GM19193 (cell line): Measurements from ENCODE around the gene ATP6V0C.

Experiments used
- POLR2A ChIP-seq: IDR thresholded peaks from 4 replicates; pipeline ENCODE4 v1.6.1; 2011; ENCODE audit not compliant: insufficient read depth, insufficient read length; ENCODE audit errors: extremely low read depth

ATP6V0C gene

GRCh38 chr16:2496223-2497115 lies 17.3 kb upstream of the ATP6V0C start:
- TF ChIP-seq POLR2A: no peak

- TF ChIP-seq POLR2A: no peak
These were observed 16.6 kb upstream of the ATP6V0C start for GRCh38 chr16:2497116-2497630.

GRCh38 chr16:2497695-2498484 lies 15.9 kb upstream of the ATP6V0C start:
- TF ChIP-seq POLR2A: no peak

GRCh38 chr16:2498531-2499253 lies 15.1 kb upstream of the ATP6V0C start:
- TF ChIP-seq POLR2A: no peak

GRCh38 chr16:2499454-2499853 lies 14.3 kb upstream of the ATP6V0C start:
- TF ChIP-seq POLR2A: no peak

GRCh38 chr16:2499890-2500429 lies 13.8 kb upstream of the ATP6V0C start:
- no peak for TF ChIP-seq POLR2A

GRCh38 chr16:2500430-2500917 lies 13.3 kb upstream of the ATP6V0C start:
- TF ChIP-seq POLR2A: no peak

GRCh38 chr16:2500918-2501750 lies 12.6 kb upstream of the ATP6V0C start:
- no peak for TF ChIP-seq POLR2A

GRCh38 chr16:2501946-2502895 lies 11.5 kb upstream of the ATP6V0C start:
- no peak for TF ChIP-seq POLR2A

GRCh38 chr16:2505695-2506094 lies 8.1 kb upstream of the ATP6V0C start:
- TF ChIP-seq POLR2A: no peak

GRCh38 chr16:2507052-2507659 lies 6.6 kb upstream of the ATP6V0C start:
- peak; percentile 31 for TF ChIP-seq POLR2A

GRCh38 chr16:2507665-2508064 lies 6.1 kb upstream of the ATP6V0C start:
- TF ChIP-seq POLR2A: no peak
